Measurements from ENCODE around the gene RPTOR. TPM values are rescaled to one million over a fixed set of nuclear protein-coding genes. Genes with fewer than 3 reads are reported as not detected.

RPTOR gene
- polyA plus RNA-seq, 1 of the 3 experiments (the other 2 are of a cell fraction), result 14.9 TPM

DNA sequence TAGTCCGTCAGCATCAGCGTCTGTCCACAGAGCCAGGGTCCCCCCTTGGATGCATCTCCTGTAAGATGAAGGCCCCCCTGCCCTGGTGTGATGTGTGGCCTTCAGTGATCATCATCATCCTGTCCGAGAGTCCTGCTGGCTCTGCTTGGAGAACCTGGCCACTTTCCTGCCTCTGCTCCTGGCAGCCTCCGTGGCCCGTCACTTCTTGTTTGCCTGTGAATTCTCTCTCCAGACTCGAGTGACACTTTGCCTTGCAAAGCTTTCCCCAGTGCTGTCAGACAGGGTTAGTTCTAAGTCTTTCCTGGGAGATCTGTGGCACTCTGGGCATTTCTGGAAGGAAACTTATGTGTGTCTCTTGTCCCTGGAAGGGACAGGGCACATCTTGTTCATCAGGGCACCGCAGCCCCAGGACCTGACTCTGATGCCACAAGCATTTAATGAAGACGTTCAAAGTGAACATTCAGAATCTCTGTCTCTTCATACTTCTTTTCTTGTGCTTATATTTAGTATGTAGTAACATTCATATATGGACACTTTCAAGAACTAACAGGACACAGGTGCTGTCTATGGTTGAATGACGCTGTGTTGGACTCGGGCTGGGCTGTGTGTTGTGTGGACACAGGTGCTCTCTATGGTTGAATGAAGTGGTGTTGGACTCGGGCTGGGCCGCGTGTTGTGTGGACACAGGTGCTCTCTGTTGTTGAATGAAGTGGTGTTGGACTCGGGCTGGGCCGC lies 68.5 kb downstream of the RPTOR start:
- Histone ChIP-seq H3K4me1 (ENCODE audit: control insufficient read depth in 1 of 2, insufficient read depth in 2 of 2, low read depth in 1 of 2, low read length in 1 of 2) (peaks cover 3 to 4% of the 10 kb centered on the region in 2 experiments; a peak in 2 of 4 replicates), H3K27ac (ENCODE audit: low read depth in 2 of 2, low read length in 1 of 2) (no peak overlapping the region), H3K27me3 (ENCODE audit: insufficient read depth) (no peaks in the 10 kb centered on the region), H3K4me2 (no peak overlapping the region), H3K9me3 (no peaks in the 10 kb centered on the region), H3K9ac (no peak overlapping the region), H4K20me1 (ENCODE audit: insufficient read depth) (peaks cover 27% of the 10 kb centered on the region), H3K36me3 (replicated peaks in 1 of 2; ENCODE audit: control insufficient read depth in 1 of 2, insufficient read depth in 2 of 2, low read length in 1 of 2) (no peaks in the 10 kb centered on the region), H3K9me2 (no peaks in the 10 kb centered on the region), H3F3A (replicated peaks; ENCODE audit: insufficient read depth) (no peaks in the 10 kb centered on the region), H3K79me2 (ENCODE audit: insufficient read depth) (peaks cover 58% of the 10 kb centered on the region), H2AFZ (ENCODE audit: low read depth) (no peak overlapping the region), H3K4me3 (ENCODE audit: low read depth in 2 of 2, low read length in 1 of 2) (no peak overlapping the region)
- TF ChIP-seq, protein P1, sequence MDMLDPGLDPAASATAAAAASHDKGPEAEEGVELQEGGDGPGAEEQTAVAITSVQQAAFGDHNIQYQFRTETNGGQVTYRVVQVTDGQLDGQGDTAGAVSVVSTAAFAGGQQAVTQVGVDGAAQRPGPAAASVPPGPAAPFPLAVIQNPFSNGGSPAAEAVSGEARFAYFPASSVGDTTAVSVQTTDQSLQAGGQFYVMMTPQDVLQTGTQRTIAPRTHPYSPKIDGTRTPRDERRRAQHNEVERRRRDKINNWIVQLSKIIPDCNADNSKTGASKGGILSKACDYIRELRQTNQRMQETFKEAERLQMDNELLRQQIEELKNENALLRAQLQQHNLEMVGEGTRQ (IDR thresholded peaks at IDR 0.05; ENCODE audit: borderline replicate concordance, low read depth, low read length), result no peak
- no peak for TF ChIP-seq RCOR1 (IDR thresholded peaks at IDR 0.05; ENCODE audit: low read length)
- CTCF ChIA-PET, result interaction anchor here (1.4 kb wide), 1 partner anchor 18 kb away, joined by 3 read pairs; no protein-coding TSS in a partner anchor
- DNase-seq, result no peak
- POLR2A ChIA-PET, result no interaction called here
- WGBS (ENCODE audit: low lambda C conversion rate), result 95% methylated on average over 15 of the region's 15 CpGs

DNA sequence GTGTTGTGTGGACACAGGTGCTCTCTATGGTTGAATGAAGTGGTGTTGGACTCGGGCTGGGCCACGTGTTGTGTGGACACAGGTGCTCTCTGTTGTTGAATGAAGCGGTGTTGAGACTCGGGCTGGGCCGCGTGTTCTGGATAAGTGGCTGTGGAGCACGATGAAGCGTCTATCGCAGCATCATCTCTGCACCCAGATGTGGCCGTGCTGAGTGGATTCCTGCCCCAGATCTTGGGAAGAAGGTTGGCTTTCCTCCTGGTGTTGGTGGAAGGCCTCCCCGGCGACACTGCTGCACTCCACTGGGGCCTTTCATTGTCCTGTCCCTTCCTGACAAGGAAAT lies 69.1 kb downstream of the RPTOR start:
- Histone ChIP-seq H3K9me3 (no peaks in the 10 kb centered on the region), H3K4me3 (ENCODE audit: low read depth in 2 of 2, low read length in 1 of 2) (no peak overlapping the region), H2AFZ (ENCODE audit: low read depth) (no peak overlapping the region), H3K27me3 (ENCODE audit: insufficient read depth) (no peaks in the 10 kb centered on the region), H3K4me1 (ENCODE audit: control insufficient read depth in 1 of 2, insufficient read depth in 2 of 2, low read depth in 1 of 2, low read length in 1 of 2) (peaks cover 3% of the 10 kb centered on the region in 2 experiments; a peak in 2 of 4 replicates), H3K9me2 (no peaks in the 10 kb centered on the region), H3K4me2 (no peak overlapping the region), H3F3A (replicated peaks; ENCODE audit: insufficient read depth) (no peaks in the 10 kb centered on the region), H3K79me2 (ENCODE audit: insufficient read depth) (peaks cover 52% of the 10 kb centered on the region), H4K20me1 (ENCODE audit: insufficient read depth) (peaks cover 28% of the 10 kb centered on the region), H3K36me3 (replicated peaks in 1 of 2; ENCODE audit: control insufficient read depth in 1 of 2, insufficient read depth in 2 of 2, low read length in 1 of 2) (no peaks in the 10 kb centered on the region), H3K9ac (no peak overlapping the region), H3K27ac (ENCODE audit: low read depth in 2 of 2, low read length in 1 of 2) (no peak overlapping the region)
- TF ChIP-seq FOSL2 (IDR thresholded peaks at IDR 0.05; ENCODE audit: borderline replicate concordance, low read depth) (no peak), SIN3A (IDR thresholded peaks at IDR 0.05; ENCODE audit: borderline replicate concordance, low read depth, low read length) (no peak), FOXM1 (IDR thresholded peaks at IDR 0.05; ENCODE audit: low read depth) (no peak), CHD2 (IDR thresholded peaks at IDR 0.05; ENCODE audit: low read length, partially characterized antibody) (no peak), TAF1 (IDR thresholded peaks at IDR 0.05; ENCODE audit: borderline replicate concordance, low read depth, low read length) (no peak), MXI1 (IDR thresholded peaks at IDR 0.05; ENCODE audit: low read depth, low read length) (no peak), ELF1 (IDR thresholded peaks at IDR 0.05) (no peak), RFX5 (IDR thresholded peaks at IDR 0.05; ENCODE audit: low read length) (no peak), MEF2A (IDR thresholded peaks at IDR 0.05; ENCODE audit: borderline replicate concordance, low read depth) (no peak), MAX (IDR thresholded peaks at IDR 0.05; ENCODE audit: low read depth) (no peak), GATA2 (CRISPR knock-in tag; IDR thresholded peaks at IDR 0.05) (no peak), JUND (IDR thresholded peaks at IDR 0.05) (no peak)
- TF ChIP-seq, protein P2, sequence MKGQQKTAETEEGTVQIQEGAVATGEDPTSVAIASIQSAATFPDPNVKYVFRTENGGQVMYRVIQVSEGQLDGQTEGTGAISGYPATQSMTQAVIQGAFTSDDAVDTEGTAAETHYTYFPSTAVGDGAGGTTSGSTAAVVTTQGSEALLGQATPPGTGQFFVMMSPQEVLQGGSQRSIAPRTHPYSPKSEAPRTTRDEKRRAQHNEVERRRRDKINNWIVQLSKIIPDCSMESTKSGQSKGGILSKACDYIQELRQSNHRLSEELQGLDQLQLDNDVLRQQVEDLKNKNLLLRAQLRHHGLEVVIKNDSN (IDR thresholded peaks at IDR 0.05; ENCODE audit: borderline replicate concordance, low read depth), result no peak
- no peak for DNase-seq
- POLR2A ChIA-PET, result no interaction called here
- CTCF ChIA-PET, result no interaction called here
- WGBS (ENCODE audit: low lambda C conversion rate), result 93% methylated on average over 12 of the region's 12 CpGs
